HG03135 (cell line): Measurements from ENCODE around the gene LZTR1.
"Not testable (repeated sequence)": the region's sequence is repeated elsewhere in the genome, so short reads cannot be mapped to it uniquely, and the experiment has no call there.

Experiments
- ATAC-seq: cut with Tn5 transposase; IDR thresholded peaks from one replicate; pipeline ENCODE4 v1.9.1; 2021; ENCODE audit warnings: mild to moderate bottlenecking, moderate library complexity; ENCODE audit not compliant: unreplicated experiment

The LZTR1 gene

DNA sequence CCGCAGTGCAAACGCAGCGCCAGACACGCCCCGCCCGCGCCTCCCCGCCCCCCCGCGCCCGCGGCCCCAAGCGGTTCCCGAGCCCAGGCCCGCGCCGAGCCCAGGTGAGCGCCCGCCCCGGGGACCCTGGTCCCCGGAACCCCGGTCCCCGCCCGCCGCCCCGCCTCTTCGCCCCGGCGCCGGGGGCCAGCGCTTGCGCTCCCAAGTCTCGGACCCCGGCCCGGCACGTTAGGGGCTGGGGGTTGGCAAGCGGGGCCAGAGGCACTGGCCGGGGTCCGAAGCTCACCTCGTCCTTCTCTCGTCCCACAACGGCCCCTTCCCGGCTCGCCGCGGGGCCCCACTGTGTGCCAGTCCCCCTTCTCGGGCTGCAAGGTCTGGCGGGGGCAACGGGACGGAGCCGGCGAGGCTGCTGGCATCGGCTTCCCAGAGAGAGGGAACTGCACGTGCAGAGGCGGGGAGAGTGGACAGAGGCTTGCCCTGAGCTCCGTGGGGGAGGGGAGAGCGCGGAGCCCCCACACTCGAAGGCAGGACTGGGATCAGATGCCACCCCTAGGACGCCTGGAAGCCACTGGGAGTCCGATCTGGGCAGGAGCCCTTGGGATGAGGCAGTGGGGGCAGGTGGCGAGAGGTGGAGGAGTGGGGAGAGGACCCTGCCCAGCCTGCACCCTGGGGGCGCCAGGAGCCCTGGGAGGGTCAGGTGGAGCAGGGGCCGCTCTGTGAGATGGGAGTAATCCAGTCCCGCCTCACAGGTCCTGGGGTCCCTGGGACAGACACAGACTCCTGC is 16.8 kb upstream of the LZTR1 start:
- ATAC-seq, result no peak

DNA sequence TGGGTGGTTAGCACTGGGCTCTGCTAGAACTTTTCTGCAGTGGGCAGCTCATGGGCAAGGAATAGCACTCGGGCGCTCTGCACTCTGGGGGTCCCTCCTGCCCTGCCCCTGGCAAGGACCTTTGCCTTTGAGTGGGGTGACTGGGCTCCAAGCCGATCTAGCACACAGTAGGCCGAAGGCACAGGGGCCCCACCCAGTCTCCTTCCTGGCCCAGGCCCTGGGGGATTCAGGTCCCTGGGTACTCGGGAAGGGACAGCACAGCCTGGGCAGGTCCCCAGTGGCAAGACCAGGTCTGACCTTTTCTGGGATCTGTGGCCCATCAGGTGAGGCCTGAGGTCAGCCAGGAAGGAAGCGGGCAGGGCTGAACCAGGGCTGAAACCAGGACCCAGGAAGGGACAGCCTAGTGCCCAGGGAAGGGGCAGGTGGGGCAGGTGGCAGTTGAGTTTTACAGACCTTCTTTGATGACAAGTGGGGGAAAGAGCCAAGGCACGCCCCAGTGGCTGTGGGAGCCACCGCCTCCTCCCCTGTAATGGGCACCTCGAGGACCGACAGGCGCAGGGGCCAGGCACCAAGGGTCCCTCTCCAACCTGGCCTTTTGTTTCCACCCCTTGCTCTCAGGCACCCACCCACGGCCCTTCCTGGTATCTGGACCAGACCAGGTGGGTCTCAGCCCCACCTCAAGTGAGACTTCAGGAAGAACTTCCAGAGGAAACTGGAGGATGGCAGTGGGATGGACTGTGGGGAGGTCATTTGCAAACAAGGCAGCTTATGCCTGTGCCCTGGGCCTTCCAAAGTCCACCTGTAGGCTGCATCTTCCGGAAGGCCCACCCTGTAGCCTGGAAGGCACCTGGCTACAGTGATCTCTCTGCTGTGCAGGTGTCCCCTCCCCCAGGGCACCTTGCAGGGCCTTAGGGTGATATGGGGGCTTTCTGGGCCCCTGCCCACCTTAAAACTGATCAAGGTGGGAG is 15.9 kb upstream of the LZTR1 start:
- ATAC-seq, result no peak

DNA sequence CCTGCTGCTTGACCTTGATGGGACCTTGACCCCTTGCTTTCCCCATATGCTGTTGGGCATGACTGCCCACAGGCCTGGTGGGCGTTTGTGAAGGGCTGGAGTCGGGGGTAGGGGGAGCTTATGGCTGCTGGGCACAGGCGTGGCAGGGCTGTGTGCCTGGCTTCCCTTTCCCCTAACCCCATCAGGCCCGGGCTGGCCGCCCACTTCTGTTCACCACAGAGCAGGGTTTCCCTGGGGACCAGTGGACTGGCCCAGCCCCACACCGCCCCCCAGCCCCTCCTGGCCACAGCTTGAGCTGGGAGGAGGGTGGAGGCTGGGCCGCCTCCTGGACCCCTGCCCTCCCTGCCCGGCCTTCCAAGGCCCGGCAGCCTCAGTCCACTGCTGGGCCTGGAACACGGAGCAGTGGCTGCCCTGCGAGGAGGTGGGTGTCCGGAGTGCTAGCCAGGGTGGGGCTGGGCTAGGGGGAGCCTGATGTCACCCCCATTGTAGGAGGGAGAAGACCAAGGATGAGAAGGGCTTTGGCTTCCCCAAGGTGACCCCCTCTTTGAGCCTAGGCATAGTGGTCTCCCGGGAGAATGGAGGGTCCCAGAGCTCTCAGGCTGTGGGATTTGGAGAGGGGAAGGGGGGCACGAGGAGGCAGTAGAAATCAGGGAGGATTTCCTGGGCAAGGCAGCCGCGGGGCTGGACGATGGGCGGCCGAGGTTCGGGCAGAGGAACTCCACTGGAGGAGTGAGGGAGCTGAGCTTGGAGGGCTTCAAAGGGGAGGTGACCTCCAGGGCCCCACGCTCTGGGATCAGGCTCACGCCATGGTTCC is 15.0 kb upstream of the LZTR1 start, which contains the start of gene AIFM3:
AIFM3 (plus strand) TSS at position 373 of the 814 bp plus-strand sequence. CDS start 690 bp downstream, outside the sequence.
- ATAC-seq, result no peak

DNA sequence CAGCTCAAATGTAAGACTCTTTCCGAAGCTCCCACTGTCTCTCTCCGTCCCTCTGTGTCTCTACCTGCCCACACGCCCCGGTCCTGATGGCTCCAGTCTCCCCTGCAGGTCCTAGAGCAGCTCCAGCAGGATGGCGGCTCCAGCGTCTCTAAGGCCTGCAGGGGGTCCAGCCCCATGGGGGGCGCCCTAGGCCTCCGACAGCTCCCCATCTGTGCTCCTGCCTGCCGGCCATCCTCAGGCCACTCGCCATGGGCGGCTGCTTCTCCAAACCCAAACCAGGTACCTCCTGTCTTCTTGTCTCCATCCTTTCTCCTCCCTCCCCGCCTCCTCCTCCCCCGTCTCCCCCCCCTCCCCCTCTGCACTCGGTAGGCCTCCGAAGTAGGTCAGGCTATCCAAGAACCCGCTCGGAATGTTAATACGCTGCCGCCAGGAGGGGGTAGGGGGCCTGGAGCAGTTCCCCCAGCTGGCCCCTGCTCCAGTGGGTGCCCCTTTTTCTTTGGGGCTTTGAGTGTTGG is 14.3 kb upstream of the LZTR1 start:
- no peak for ATAC-seq

DNA sequence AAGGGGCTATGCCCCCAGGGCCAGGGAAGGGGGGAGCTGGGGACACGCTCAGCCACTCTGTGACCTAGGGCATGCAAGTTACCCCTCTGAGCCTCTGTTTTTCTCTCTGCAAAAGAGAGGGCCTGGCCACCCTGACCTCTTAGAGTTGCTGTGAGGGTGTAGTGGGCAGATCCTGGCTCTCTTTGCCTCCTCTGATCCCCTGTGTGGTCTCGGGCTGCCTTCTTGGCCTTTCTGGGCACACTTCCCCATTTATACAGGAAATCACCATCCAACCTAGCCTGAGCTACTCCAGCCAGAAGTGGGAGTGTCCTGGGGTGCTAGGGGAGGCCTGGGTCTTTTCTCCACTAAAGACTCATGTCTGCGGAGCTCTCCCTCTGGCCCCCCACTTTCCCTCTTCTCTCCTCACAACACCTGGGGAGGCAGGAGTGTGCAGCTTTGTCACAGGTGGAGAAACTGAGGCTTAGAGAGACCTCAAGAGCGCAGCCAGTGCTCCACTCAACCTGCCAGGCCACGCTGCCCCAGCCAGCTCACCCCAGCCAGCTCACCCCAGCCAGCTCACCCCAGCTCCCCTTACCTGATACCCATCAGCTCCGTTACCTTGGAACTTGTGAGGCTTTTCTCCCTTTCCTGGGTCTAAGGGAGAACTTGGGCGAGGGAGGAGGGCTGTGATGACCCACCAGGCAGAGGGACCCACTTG is 13.7 kb upstream of the LZTR1 start:
- no peak for ATAC-seq

DNA sequence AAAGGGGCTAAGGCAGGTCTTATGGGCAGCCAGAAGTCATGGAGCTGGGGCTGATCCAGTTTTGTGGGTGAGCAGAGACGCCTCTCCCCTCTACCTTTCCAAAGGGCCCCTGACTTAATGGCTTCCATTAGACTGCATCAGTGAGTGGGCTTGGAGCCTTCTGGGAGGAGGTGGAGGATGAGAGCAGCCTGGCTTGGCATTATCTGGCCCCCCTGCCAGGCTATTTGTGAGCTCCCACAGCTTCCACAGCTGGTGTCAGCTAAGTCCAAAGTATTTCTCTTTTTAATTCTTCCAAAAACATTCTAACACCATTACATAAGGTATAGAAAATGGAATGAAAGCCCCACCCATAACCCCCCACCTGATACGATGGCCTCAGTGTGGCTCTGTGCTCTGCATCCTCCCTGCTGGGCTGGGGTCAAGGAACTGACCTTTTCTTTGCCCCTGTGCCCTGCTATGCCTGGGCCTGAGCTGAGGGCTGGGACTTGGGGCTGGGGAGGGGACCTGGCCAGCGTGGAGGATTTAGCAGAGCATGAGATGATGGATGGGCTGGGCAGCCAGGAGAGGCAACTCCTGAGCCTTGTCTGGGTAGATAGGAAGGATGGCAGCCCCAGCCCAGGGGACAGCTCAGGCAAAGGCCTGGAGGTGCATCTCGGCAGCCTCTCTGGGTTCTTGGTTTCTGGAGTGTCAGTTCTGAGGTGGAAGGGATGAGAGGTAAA is 11.0 kb upstream of the LZTR1 start:
- no peak for ATAC-seq

DNA sequence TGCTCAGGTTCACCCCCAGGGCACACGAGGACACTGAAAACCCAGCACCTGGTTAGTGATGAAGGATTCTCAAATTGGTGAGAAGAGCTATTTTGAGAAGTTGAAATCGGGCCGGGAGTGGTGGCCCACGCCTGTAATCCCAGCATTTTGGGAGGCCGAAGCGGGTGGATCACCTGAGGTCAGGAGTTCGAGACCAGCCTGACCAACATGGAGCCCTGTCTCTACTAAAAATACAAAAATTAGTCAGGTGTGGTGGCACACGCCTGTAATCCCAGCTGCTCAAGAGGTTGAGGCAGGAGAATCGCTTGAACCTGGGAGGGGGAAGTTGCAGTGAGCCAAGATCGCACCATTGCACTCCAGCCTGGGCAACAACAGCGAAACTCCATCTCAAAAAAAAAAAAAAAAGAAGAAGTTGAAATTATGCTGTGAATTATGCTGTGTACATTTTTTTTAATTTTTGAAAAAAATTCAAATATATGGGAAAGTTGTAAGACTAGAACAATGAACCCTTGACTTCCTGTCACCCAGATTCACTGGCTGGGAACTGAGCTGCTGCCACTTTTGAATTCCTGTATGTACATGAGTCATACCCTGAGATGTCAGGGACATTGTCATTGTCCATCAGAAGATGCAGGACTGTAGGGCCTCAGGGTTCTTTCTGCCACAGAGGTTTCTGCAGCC is 9.9 kb upstream of the LZTR1 start:
- not testable (repeated sequence) for ATAC-seq

DNA sequence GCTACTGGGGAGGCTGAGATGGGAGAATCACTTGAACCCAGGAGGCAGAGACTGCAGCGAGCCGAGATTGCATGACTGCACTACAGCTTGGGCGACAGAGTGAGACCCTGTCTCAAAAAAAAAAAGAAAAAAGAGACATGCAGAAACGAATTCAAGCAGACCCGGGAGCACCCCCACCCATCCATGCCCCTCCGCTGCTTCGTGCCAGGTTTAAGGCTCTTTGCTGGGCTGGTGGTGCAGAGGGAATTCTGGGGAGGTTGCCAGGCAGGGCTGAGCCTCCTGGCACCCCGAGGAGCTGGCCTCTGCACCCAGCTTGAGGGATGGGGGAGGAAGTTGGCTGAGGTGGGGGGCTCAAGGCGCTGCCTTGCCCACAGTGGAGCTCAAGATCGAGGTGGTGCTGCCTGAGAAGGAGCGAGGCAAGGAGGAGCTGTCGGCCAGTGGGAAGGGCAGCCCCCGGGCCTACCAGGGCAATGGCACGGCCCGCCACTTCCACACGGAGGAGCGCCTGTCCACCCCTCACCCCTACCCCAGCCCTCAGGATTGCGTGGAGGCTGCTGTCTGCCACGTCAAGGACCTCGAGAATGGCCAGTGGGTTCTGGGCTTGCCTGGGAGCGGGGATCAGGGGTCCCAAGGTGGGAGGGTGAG is 9.0 kb upstream of the LZTR1 start:
- ATAC-seq, result no peak

DNA sequence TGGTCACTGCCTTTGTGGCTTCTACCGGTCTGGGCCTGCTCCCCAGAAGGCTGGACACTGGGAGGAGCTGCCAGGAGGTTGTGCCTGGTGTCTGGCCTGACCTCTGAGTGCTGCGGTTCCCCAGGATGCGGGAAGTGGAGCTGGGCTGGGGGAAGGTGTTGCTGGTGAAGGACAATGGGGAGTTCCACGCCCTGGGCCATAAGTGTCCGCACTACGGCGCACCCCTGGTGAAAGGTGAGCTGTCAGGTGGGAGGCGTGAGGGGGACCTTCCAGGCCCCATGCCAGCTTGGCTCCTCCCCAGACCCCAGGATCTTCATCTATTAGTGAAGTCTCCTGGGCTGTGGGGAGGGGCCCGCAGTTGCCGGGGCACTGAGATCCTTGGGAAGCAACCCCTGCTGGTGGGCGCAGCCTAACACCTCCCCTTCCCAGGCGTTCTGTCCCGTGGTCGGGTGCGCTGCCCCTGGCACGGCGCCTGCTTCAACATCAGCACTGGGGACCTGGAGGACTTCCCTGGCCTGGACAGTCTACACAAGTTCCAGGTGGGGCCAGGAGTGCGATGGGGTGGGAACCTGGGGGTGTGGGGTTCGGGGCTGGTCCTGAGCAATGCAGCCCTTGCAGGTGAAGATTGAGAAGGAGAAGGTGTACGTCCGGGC is 8.3 kb upstream of the LZTR1 start:
- no peak for ATAC-seq

DNA sequence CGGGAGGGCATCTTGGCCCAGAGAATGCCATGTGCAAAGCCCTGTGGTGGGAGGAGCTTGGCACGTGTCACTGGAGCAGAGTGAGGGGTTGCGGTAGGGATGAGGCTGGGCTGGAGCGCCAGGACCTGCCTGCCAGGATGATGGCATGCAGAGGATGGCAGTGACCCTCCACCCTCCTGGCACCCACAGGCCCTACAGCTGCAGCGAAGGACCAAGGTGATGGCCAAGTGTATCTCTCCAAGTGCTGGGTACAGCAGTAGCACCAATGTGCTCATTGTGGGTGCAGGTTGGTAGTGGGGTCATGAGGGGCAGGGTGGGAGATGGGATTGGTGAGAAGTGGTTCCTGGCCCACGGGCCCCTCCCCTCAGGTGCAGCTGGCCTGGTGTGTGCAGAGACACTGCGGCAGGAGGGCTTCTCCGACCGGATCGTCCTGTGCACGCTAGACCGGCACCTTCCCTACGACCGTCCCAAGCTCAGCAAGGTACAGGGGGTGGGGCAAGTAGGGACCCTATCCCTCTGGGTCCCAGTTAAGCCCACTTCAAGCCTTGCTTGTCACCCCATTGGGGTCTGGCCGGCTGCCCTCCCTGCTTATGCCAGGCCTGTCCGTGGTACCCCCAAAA is 7.7 kb upstream of the LZTR1 start:
- no peak for ATAC-seq

DNA sequence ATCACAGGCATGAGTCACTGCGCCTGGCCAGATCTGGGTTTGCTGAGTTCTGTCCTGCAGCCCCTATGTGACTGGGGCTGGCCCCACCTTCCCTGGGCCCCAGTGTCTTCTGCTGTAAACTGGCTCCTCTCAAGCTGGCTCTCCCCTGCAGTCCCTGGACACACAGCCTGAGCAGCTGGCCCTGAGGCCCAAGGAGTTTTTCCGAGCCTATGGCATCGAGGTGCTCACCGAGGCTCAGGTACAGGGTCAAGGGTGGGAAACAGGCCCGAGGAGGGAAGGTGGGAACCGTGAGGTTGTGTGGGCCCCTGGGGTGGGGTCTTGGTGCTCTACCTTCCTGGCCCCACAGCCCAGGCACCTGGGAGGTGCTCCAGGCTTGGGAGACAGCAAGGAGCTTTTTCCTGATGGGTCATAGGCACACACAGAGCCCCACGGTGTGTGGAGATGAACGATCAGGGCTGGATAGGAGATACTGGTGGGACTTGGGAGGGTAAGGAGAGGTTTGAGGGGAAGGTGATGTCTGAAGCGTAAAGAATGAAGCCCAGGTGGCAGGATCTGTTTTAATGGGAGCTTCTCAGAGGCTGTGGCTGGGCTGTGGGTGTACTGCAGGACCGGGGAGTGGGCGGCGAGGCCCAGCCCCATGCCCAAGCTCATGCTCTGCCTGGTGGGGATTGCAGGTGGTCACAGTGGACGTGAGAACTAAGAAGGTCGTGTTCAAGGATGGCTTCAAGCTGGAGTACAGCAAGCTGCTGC is 6.4 kb upstream of the LZTR1 start:
- no peak for ATAC-seq

DNA sequence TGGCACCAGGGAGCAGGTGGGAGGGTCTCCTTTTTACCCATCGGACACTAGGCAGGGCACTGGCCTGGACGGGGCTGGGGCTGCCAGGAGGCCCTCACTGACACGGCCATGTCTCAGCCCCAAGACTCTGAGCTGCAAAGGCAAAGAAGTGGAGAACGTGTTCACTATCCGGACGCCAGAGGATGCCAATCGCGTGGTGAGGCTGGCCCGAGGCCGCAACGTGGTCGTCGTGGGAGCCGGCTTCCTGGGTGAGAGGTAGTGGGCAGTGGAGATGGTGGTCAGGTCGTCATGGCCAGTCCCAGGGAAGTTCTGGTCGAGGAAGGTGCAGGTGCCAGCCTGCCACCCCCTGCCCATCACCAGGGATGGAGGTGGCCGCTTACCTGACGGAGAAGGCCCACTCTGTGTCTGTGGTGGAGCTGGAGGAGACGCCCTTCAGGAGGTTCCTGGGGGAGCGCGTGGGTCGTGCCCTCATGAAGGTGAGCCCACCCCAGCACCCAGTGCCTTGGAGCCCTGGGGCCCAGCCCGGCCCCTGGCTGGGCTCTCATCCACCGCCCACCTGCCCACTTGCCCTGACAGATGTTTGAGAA is 5.7 kb upstream of the LZTR1 start:
- ATAC-seq, result no peak

DNA sequence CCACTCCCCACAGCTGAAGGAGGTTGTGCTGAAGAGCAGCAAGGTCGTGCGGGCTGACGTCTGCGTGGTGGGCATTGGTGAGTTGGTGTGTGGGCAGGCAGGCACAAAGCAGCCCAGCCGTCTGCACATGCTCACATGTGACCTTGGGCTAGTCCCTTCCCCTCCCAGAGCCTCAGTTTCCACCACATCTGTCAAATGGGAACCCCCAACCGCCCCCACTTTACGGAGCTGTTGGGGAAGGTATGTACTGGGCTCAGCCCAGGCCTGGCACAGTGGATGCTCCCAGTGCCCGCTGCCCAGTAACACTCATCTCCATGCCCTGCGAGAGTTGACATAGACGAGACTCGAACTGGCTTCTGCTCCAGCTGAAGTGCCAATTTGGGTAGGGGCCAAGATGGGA is 5.1 kb upstream of the LZTR1 start:
- ATAC-seq, result no peak

DNA sequence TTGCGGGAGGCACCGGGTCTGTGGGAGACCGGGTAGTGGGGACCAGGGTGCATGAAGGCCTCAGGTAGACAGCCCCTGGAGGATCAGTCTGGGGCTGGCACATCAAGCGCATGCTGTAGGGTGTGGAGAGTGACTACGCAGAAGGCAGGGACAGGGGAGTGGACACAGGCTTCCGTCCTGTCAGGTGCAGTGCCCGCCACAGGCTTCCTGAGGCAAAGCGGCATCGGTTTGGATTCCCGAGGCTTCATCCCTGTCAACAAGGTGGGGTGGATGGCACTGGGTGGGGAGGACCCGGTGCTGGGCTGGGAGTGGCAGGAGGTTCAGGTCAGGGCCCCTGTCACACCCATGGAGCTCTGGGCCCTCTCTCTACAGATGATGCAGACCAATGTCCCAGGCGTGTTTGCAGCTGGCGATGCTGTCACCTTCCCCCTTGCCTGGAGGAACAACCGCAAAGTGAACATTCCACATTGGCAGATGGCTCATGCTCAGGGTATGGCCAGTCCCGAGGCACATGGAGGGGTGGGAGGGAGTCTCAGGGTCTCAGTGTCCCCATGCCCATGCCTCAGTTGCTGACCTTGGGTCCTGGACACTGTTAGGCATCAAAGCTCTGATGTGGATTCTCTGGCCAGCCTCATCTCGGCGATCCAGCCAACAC is 4.5 kb upstream of the LZTR1 start:
- no peak for ATAC-seq

DNA sequence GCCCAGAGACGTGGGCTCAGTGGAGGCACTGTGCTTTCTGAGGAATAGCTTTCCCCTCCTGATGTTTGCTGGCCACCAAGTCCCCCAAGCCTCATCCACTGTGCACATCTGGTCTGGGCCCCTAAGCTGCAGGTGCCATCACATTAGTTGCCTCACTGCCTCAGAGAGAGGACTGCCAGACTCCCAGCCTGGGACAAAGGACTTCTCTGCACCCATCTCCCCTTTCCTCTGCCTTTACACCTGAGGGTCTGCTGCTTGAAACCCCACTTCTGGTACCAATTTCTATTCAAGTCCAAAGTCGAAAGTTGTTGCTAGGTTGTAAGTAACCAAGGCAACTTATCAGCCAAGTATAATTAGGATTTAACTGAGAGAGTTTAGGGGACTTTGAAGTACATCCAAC is 3.7 kb upstream of the LZTR1 start:
- no peak for ATAC-seq

DNA sequence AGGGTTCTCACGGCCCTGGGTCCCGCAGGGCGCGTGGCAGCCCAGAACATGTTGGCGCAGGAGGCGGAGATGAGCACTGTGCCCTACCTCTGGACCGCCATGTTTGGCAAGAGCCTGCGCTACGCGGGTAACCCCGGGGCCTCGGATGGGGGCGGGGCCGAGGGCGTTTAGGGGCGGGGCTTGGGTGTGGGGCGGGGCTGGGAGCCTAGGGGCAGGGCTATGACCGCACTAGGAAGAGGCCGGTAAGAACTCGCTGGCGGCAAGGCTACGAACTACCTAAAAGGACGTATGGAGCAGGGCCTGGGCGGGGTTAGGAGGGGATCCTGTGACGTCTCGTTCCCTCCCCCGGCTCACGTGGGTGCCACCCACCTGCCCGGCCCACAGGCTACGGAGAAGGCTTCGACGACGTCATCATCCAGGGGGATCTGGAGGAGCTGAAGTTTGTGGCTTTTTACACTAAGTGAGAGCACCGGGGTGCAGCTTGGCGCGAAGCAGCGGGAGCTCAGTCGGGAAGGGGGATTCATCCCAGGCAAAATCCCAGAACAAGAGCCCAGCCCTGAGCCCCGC is 2.8 kb upstream of the LZTR1 start:
- no peak for ATAC-seq
